HG02970 (cell line): ENCODE measurements around the gene CAPN12.

ENCODE experiments used
- ATAC-seq: cut with Tn5 transposase; IDR thresholded peaks from one replicate; pipeline ENCODE4 v1.9.1; 2021; ENCODE audit warnings: mild to moderate bottlenecking, moderate library complexity, moderate number of reproducible peaks; ENCODE audit not compliant: unreplicated experiment, low FRiP score

Gene CAPN12

GRCh38 chr19:38698225-38699026 is 45.8 kb downstream of the CAPN12 start:
- no peak for ATAC-seq

- ATAC-seq = no peak
These were observed 46.6 kb downstream of the CAPN12 start for GRCh38 chr19:38697641-38698071.

GRCh38 chr19:38697197-38697596 is 47.1 kb downstream of the CAPN12 start:
- no peak for ATAC-seq

- no peak for ATAC-seq
These were observed 47.6 kb downstream of the CAPN12 start for GRCh38 chr19:38696729-38697055.

- ATAC-seq = no peak
These were observed 48.2 kb downstream of the CAPN12 start for GRCh38 chr19:38695832-38696728.

GRCh38 chr19:38695317-38695683 is 49.0 kb downstream of the CAPN12 start:
- ATAC-seq = no peak

- no peak for ATAC-seq
These were observed 50.7 kb downstream of the CAPN12 start for GRCh38 chr19:38693380-38694223.

- ATAC-seq = no peak
These were observed 51.6 kb downstream of the CAPN12 start for GRCh38 chr19:38692458-38693379.

GRCh38 chr19:38691938-38692457 is 52.3 kb downstream of the CAPN12 start:
- ATAC-seq = no peak

- ATAC-seq = no peak
These were observed 53.4 kb downstream of the CAPN12 start for GRCh38 chr19:38690832-38691231.

GRCh38 chr19:38690146-38690545 is 54.1 kb downstream of the CAPN12 start:
- ATAC-seq = no peak

- ATAC-seq = no peak
These were observed 56.4 kb downstream of the CAPN12 start for GRCh38 chr19:38687837-38688378.

- ATAC-seq = no peak
These were observed 57.8 kb downstream of the CAPN12 start for GRCh38 chr19:38686530-38686888.

GRCh38 chr19:38685666-38686529 is 58.4 kb downstream of the CAPN12 start:
- ATAC-seq = no peak

- no peak for ATAC-seq
These were observed 59.2 kb downstream of the CAPN12 start for GRCh38 chr19:38684862-38685665.

GRCh38 chr19:38684078-38684861 is 60.0 kb downstream of the CAPN12 start:
- no peak for ATAC-seq
